ENCODE results near the gene HNRNPM.

The HNRNPM gene

DNA sequence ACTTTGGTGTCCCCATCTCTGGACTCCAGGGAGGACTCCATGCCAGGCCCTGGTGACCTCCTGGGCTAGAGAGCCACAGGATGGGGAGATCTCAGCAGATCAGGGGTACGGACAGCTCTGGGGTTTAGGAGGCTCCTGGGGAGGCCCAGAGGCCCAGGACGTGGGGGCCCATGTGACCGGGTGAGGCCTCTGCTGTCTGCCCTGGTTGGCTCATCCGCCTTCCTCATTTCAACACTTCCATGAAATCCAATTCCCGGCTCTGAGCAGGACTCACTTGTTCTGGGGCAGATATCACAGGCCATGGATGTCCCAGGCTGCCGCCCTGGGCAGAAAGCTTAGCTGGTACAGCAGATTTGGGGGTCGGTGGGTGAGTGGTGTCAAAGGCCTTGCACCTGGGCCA, 58.7 kb downstream of the HNRNPM start:
- no peak for DNase-seq (ENCODE audit: low read depth)
- TF ChIP-seq, protein P1, sequence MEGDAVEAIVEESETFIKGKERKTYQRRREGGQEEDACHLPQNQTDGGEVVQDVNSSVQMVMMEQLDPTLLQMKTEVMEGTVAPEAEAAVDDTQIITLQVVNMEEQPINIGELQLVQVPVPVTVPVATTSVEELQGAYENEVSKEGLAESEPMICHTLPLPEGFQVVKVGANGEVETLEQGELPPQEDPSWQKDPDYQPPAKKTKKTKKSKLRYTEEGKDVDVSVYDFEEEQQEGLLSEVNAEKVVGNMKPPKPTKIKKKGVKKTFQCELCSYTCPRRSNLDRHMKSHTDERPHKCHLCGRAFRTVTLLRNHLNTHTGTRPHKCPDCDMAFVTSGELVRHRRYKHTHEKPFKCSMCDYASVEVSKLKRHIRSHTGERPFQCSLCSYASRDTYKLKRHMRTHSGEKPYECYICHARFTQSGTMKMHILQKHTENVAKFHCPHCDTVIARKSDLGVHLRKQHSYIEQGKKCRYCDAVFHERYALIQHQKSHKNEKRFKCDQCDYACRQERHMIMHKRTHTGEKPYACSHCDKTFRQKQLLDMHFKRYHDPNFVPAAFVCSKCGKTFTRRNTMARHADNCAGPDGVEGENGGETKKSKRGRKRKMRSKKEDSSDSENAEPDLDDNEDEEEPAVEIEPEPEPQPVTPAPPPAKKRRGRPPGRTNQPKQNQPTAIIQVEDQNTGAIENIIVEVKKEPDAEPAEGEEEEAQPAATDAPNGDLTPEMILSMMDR (IDR thresholded peaks at IDR 0.05; ENCODE audit: low read depth, low read length), result no peak
- TF ChIP-seq POLR2A (IDR thresholded peaks at IDR 0.05; ENCODE audit: extremely low read depth, insufficient read length), result no peak
- TF ChIP-seq, protein P2, sequence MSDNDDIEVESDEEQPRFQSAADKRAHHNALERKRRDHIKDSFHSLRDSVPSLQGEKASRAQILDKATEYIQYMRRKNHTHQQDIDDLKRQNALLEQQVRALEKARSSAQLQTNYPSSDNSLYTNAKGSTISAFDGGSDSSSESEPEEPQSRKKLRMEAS (IDR thresholded peaks at IDR 0.05; ENCODE audit: low read depth, low read length), result peak; percentile 8; the same call in 1 of the 2 replicates
- TF ChIP-seq MYC (IDR thresholded peaks at IDR 0.05; ENCODE audit: low read depth, low read length), result no peak
- no peak overlapping the region for H3K4me3 ChIP-seq (ENCODE audit: low read depth, low read length)

DNA sequence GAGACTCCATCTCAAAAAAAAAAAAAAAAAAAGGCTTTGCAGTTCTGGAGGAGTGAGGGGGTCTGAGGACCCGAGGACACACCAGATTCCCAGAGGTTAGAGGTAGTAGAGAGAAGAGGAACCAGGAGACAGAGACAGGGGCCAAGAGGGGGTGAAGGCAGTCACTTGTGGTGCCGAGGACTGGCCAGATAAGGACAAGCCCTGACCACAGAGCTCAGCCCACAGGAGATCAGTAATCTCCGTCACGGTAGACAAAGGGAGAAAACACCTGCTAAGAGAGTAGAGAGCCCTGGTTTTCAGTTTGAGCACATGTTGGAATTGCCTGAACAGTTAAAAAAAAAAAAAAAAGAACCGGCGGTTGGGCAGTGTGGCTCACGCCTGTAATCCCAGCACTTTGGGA, 59.4 kb downstream of the HNRNPM start:
- no peak overlapping the region for H3K4me3 ChIP-seq (ENCODE audit: low read depth, low read length)
- TF ChIP-seq, protein P1 (IDR thresholded peaks at IDR 0.05; ENCODE audit: low read depth, low read length), result no peak
- no peak for TF ChIP-seq POLR2A (IDR thresholded peaks at IDR 0.05; ENCODE audit: extremely low read depth, insufficient read length)
- TF ChIP-seq, protein P2 (IDR thresholded peaks at IDR 0.05; ENCODE audit: low read depth, low read length), result peak; percentile 93
- TF ChIP-seq MYC (IDR thresholded peaks at IDR 0.05; ENCODE audit: low read depth, low read length), result peak; percentile 90
- DNase-seq (ENCODE audit: low read depth), result peak; percentile 91

DNA sequence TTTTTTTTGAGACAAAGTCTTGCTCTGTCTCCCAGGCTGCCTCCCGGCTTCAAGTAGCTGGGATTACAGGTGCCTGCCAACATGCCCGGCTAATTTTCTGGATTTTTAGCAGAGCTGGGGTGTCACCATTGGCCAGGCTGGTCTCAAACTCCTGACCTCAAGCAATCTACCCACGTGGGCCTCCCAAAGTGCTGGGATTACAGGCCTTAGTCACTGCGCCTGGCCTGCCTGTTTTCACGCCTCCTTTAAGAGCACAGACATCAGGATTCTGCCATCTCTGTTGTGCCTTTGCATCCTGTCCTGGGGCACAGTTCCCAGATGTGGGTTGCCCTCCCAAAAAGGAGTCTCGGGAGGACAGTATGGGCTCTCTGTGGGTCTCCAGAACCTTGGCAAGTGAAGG, 60.1 kb downstream of the HNRNPM start:
- TF ChIP-seq, protein P2 (IDR thresholded peaks at IDR 0.05; ENCODE audit: low read depth, low read length), result no peak
- TF ChIP-seq, protein P1 (IDR thresholded peaks at IDR 0.05; ENCODE audit: low read depth, low read length), result no peak
- no peak for TF ChIP-seq MYC (IDR thresholded peaks at IDR 0.05; ENCODE audit: low read depth, low read length)
- H3K4me3 ChIP-seq (ENCODE audit: low read depth, low read length), result no peak overlapping the region
- DNase-seq (ENCODE audit: low read depth), result peak; percentile 62

DNA sequence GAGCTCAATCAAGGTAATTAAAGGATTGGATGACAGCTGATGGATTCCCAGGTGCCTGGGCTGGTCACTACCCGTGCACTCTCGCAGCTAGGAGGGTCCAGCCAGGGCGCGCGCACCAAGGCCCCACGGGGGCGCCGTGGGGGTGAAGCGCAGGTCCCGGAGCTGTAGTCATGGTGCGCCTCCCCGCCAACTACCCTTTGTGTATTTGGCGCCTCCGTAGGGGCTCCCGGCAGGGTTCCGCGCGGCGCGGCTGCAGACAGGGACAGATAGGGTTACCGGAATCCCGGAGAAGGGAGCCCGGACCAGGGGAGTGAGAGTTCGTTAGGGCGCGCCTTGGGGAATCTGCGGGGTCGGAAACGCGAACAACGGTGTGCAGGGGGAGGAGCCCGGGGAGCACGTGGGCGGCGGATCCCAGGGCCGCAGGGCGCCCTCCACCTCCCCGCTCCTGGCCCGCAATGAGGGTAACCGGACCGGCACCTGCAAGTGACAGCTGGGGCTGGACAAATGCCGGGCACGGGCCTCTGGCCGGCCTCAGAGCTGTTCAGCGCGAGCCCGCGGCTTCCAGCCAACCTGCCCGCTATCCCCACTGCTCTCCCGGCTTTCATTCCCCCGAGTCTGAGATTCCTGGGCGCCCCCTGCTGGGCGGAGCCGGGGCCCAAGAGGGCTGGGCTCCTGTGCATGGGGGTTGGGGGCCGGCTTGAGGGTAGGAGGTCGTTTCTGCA, 61.1 kb downstream of the HNRNPM start:
- TF ChIP-seq POLR2A (IDR thresholded peaks at IDR 0.05; ENCODE audit: extremely low read depth, insufficient read length), result peak; percentile 43
- TF ChIP-seq MYC (IDR thresholded peaks at IDR 0.05; ENCODE audit: low read depth, low read length), result peak; percentile 89
- TF ChIP-seq, protein P1 (IDR thresholded peaks at IDR 0.05; ENCODE audit: low read depth, low read length), result peak; percentile 99
- TF ChIP-seq, protein P2 (IDR thresholded peaks at IDR 0.05; ENCODE audit: low read depth, low read length), result peak; percentile 95
- peak overlapping the region; percentile 49 for H3K4me3 ChIP-seq (ENCODE audit: low read depth, low read length)
- DNase-seq (ENCODE audit: low read depth), result peak; percentile 93

DNA sequence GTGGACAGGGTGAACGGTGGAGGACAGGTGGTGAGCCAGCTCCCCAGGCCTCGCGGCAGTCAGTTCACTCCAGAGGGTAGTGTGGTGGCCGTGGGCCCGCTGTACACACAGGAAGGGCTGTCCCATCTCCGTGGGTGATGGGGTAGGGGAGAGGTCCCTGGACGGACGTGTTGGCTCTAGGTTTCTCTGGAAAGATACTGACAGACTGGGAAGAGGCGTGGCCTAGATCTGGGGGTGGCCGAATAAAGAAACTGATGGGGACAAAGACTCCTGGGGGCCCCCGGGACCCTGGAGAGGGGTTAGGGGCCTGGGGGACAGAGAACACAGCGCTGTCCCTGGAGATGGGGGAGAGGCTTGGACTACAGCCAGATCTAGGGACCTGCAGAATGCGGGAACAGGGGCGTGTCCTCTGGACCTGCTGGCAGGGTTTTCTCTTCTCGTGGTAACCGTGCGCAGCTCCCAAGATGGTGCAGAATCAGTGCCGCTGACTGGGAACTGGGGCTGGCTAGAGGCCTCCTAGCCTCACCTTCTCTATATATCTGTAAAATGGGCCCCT, 61.7 kb downstream of the HNRNPM start:
- DNase-seq (ENCODE audit: low read depth), result no peak
- no peak for TF ChIP-seq MYC (IDR thresholded peaks at IDR 0.05; ENCODE audit: low read depth, low read length)
- TF ChIP-seq, protein P2 (IDR thresholded peaks at IDR 0.05; ENCODE audit: low read depth, low read length), result no peak
- TF ChIP-seq POLR2A (IDR thresholded peaks at IDR 0.05; ENCODE audit: extremely low read depth, insufficient read length), result no peak
- TF ChIP-seq, protein P1 (IDR thresholded peaks at IDR 0.05; ENCODE audit: low read depth, low read length), result no peak
- peak overlapping the region; percentile 49 for H3K4me3 ChIP-seq (ENCODE audit: low read depth, low read length)

Measured in NB4 (cell line).